K562 (cell line): Measurements from ENCODE around the gene MEX3A. TPM values are rescaled to one million over a fixed set of nuclear protein-coding genes. Genes with fewer than 3 reads are reported as not detected.

Source experiments
- ATF4 ChIP-seq: fragments of 450-650 bp; formaldehyde crosslinking; IDR thresholded peaks from 2 replicates; pipeline ENCODE4 v1.4.0; 2022; ENCODE audit warnings: mild to moderate bottlenecking, moderate library complexity
- CSDE1 ChIP-seq, 2 experiments: fragments of 450-650 bp; IDR thresholded peaks; 2 replicates each; pipeline ENCODE4 v1.6.1; 2016; ENCODE audit warnings: mild to moderate bottlenecking in 1 of 2
- ESRRB ChIP-seq: fragments of 250-450 bp; sonication (Bioruptor Pico); IDR thresholded peaks from 2 replicates; pipeline ENCODE4 v1.5.0; 2020; ENCODE audit warnings: mild to moderate bottlenecking, moderate library complexity, borderline replicate concordance
- GATA2 ChIP-seq: sonication (generic); formaldehyde crosslinking; IDR thresholded peaks from 2 replicates; pipeline ENCODE4 v1.4.0; 2020; ENCODE audit warnings: mild to moderate bottlenecking, missing genetic modification reagents
- HDGF ChIP-seq: fragments of 450-650 bp; IDR thresholded peaks from 2 replicates; pipeline ENCODE4 v1.6.1; 2016
- NR0B1 ChIP-seq: fragments of 450-650 bp; IDR thresholded peaks from one replicate; pipeline ENCODE4 v1.6.1; 2018; ENCODE audit warnings: mild to moderate bottlenecking, moderate library complexity; ENCODE audit not compliant: partially characterized antibody
- SMARCA5 ChIP-seq: fragments of 450-650 bp; IDR thresholded peaks from 2 replicates; pipeline ENCODE4 v1.6.1; 2016
- SMARCB1 ChIP-seq: IDR thresholded peaks from 2 replicates; pipeline ENCODE4 v1.6.1; 2011; ENCODE audit warnings: improper control_type of control experiment, low read depth; ENCODE audit not compliant: insufficient read length
- TCF15 ChIP-seq: fragments of 250-450 bp; sonication (Bioruptor Pico); IDR thresholded peaks from 2 replicates; pipeline ENCODE4 v1.8.0; 2022; ENCODE audit warnings: moderate library complexity, mild to moderate bottlenecking, inconsistent platforms
- THAP12 ChIP-seq: fragments of 250-450 bp; sonication (Bioruptor Pico); IDR thresholded peaks from 2 replicates; pipeline ENCODE4 v1.9.0; 2021; ENCODE audit warnings: mild to moderate bottlenecking, inconsistent platforms
- ZEB2 ChIP-seq: fragments of 450-650 bp; IDR thresholded peaks from 2 replicates; pipeline ENCODE4 v1.6.1; 2016
- ZNF175 ChIP-seq: fragments of 200-800 bp; sonication (Bioruptor generic); IDR thresholded peaks from 2 replicates; pipeline ENCODE4 v1.6.1; 2016; ENCODE audit warnings: low read depth, mild to moderate bottlenecking, missing genetic modification characterization, missing compliant biosample characterization
- ZNF318 ChIP-seq, 2 experiments: fragments of 450-650 bp; IDR thresholded peaks; 2 replicates each; pipeline ENCODE4 v1.6.1; 2016; ENCODE audit warnings: mild to moderate bottlenecking in 2 of 2, borderline replicate concordance in 1 of 2, low read depth in 1 of 2, moderate library complexity in 1 of 2
- polyA plus RNA-seq, 8 experiments: library from polyadenylated mRNA; depleted of rRNA in 4 of 8; stranded (reverse) in 5 of 8; unstranded in 3 of 8; fragments of >200 nt; fragmentation: Nextera tagmentation in 2 of 8; fragmentation: Illumina TruSeq in 1 of 8; extraction: Ambion mirVana in 2 of 8; extraction: Trizol in 1 of 8; gene quantifications; 2 replicates each; pipeline versions ENCODE4 v1.2.1 to v1.2.3, GENCODE V29; 2011 to 2014; ENCODE audit warnings: inconsistent platforms in 1 of 8, missing spikeins in 1 of 8
- total RNA-seq, 7 experiments: library from RNA; depleted of rRNA in 6 of 7; stranded (reverse); fragments of >200 nt in 6 of 7; fragmentation: Illumina TruSeq in 2 of 7; extraction: Trizol in 2 of 7; gene quantifications; 2 replicates each; pipeline versions ENCODE4 v1.2.1 to v1.2.3, GENCODE V29; 2011 to 2021; ENCODE audit warnings: low replicate concordance in 1 of 7

Gene MEX3A
- total and polyA plus RNA-seq, 9 of the 15 experiments (the other 6 are each of a cell fraction or from before 2014, with no cell fraction given): 0.36 to 13.7 (median 5.2) TPM

- TF ChIP-seq ZNF318 (IDR thresholded peaks at IDR 0.05; ENCODE audit: borderline replicate concordance in 1 of 2, low read depth in 1 of 2) (0 out of 4 replicates have a peak, but pooled peaks of 1 of the 2 experiments have one; percentile 19), CSDE1 (IDR thresholded peaks at IDR 0.05) (no peak), SMARCB1 (peak; percentile 85), ZNF175 (peak; percentile 34; the same call in 1 of the 2 replicates), NR0B1 (no peak), SMARCA5 (no peak), ESRRB (no peak), HDGF (0 out of 2 replicates have a peak, but pooled peaks have one; percentile 24), ATF4 (peak; percentile 17; the same call in 1 of the 2 replicates), GATA2 (CRISPR knock-in tag) (no peak; the same call in 1 of the 2 replicates), ZEB2 (0 out of 2 replicates have a peak, but pooled peaks have one; percentile 16), TCF15 (CRISPR knock-in tag) (no peak), THAP12 (CRISPR knock-in tag) (no peak)
Observed at GRCh38 chr1:156123356-156124196, 41.3 kb upstream of the MEX3A start (continued).
